MG63 (cell line): Measurements from ENCODE around the gene MUC2. TPM values are rescaled to one million over a fixed set of nuclear protein-coding genes. Genes with fewer than 3 reads are reported as not detected.

Source experiments
- DNase-seq: peaks from one replicate; pipeline ENCODE4 v3.0.0-alpha.2; 2020
- H3K27me3 ChIP-seq: fragments of 250-450 bp; sonication (Bioruptor Pico); 2 replicates; pipeline ENCODE4 v1.5.1; 2020; ENCODE audit warnings: mild to moderate bottlenecking, moderate library complexity
- H3K36me3 ChIP-seq: fragments of 250-450 bp; sonication (Bioruptor Pico); 2 replicates; pipeline ENCODE4 v1.5.1; 2020; ENCODE audit warnings: mild to moderate bottlenecking, moderate library complexity
- H3K4me3 ChIP-seq: fragments of 250-450 bp; sonication (Bioruptor Pico); 2 replicates; pipeline ENCODE4 v1.5.1; 2020; ENCODE audit warnings: mild to moderate bottlenecking, moderate library complexity
- H3K9me3 ChIP-seq: fragments of 250-450 bp; sonication (Bioruptor Pico); 2 replicates; pipeline ENCODE4 v1.5.1; 2020; ENCODE audit warnings: mild to moderate bottlenecking, moderate library complexity
- total RNA-seq: library from RNA; depleted of rRNA; stranded (reverse); fragments of >200 nt; shearing (Covaris generic); gene quantifications from 2 replicates; pipeline ENCODE4 v1.2.3, GENCODE V29; 2014; ENCODE audit warnings: low replicate concordance

MUC2 gene
- total RNA-seq, 1 experiment from 2014 or later: not detected

DNA sequence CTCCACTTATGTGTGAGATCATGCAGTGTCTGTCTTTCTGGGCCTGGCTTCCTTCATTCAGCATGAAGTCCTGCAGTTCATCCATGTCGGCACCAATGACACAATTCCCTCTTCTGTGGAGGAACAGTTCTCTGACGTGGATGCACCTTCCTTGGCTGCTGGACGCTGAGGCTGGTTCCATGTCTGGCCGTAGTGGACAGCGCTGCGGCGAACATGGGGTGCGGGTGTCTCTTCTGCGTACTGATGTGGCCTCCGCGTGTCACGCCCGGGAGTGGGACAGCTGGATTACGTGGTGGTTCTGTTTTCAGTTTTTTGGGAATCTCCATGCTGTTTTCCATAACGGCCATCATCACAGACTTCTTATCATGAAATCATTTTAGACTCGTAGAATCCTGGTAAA lies 16.9 kb upstream of the MUC2 start:
- Histone ChIP-seq H3K4me3 (no peak overlapping the region), H3K9me3 (peaks cover 13% of the 10 kb centered on the region), H3K27me3 (no peaks in the 10 kb centered on the region), H3K36me3 (no peaks in the 10 kb centered on the region)
- DNase-seq: no peak

DNA sequence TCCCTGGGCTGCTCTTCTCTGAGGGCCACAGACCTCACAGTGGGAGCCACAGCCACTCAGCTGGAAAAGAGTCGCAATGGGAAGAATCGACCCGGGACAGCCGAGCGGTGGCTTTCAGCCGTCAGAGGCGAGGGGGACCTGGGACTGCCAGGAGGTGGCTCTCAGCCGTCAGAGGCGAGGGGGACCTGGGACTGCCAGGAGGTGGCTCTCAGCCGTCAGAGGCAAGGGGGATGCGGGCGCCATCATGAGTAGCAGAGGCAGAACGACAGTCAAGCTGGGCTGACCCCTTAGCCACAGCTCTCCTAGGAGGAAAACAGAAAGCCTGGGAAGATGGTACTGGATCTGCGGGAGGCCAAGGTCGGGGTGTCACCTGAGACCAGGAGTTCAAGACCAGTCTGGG lies 14.9 kb upstream of the MUC2 start:
- peaks cover 18% of the 10 kb centered on the region for H3K9me3 ChIP-seq
- no peak for DNase-seq
- no peak overlapping the region for H3K4me3 ChIP-seq
- 0 out of 2 replicates have a peak, but pooled peaks cover 3% of the 10 kb centered on the region for H3K27me3 ChIP-seq
- H3K36me3 ChIP-seq: no peaks in the 10 kb centered on the region

DNA sequence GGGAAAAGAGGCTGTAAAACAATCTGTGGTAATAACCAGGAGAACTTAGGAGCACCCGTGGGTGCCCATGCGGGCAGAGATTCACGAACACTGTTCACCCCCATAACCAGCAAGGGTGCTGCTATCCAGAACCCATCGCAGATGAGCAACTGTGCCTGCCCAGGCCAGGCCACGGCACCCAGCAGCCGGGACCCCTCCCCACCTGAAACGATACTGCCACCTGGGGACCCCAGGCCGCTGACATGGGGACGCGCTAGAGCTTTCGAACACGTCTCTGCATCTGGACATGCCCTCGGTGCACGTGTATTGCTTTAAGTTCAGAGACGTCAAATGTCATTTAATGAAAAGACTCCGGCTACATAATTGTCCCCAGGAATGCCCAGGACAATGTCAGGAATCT lies 14.3 kb upstream of the MUC2 start:
- H3K4me3 ChIP-seq: no peak overlapping the region

DNA sequence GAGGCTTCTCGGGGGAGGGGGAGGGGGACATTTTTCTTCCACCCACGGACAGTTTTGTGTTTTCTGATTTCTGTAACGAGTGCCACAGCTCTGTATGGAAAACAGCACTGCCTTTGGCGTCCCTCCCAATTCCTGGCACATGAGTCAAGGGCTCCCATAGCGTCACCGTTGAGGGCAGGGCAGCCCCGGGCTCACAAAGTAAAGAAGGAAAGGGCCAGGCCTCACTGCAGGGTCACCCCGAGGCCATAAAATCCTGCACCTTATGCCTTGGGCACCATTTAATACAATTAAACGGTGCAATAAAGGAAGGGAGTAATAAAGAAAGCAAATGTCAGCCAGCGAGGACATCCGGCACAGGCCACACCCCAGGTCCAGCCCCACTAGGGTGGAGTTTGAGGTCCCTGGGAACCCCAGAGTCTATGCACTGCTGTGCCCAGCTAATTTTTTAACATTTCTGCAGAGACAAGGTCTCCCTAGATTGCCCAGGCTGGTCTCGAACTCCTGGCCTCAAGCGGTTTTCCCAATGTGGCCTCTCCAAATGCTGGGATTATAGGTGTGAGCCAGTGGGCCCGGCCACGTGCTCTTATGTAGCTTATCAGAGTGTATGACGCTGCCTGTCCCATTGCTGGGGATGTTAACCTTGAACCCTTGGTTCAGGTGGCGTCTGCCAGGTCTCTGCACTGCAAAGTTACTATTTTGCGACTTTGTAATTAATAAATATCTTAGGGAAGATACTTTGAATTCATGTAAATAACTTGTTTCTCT lies 13.6 kb upstream of the MUC2 start:
- peaks cover 9% of the 10 kb centered on the region for H3K27me3 ChIP-seq
- H3K36me3 ChIP-seq: no peaks in the 10 kb centered on the region
- DNase-seq: peak; percentile 84
- no peak overlapping the region for H3K4me3 ChIP-seq
- peaks cover 18% of the 10 kb centered on the region for H3K9me3 ChIP-seq

More for the DNA sequence above, 14.3 kb upstream of the MUC2 start:
- peaks cover 3% of the 10 kb centered on the region; the same call in 1 of the 2 replicates for H3K27me3 ChIP-seq
- peaks cover 18% of the 10 kb centered on the region for H3K9me3 ChIP-seq
- no peak for DNase-seq
- H3K36me3 ChIP-seq: no peaks in the 10 kb centered on the region

DNA sequence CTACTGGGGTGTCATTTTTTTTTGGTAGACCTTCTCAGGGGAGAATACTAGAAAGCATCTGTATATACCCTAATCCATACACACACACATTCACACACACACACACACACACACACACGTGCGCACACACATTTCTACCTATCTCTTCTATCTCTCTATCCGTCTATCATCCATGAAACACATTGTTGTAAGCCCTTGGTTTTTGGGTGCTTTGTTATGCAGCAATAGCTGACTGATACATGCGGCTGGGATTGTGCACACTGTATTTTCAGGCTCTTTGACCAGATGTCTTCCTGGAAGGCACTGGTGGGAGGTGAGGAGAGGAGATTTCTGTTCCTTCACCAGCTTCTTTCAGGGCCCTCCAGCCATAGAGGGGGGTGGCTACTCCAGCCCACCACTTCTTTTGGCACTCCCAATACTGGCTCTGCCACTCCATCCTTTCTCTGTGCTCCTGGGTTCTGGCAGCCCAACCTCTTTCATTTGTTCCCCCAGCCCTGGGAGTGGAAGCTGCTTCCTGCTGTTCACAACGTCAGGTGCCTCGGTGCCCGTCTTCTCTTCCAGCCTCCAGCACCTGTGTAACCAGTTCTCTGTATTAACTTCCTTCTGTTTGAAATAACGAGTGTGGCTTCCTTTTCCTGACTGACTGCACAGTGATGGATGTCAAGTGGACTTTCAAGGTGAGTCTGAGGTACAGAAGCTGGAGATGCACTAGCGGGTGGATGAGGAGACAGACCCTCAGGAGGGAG lies 12.4 kb upstream of the MUC2 start:
- H3K9me3 ChIP-seq: peaks cover 18% of the 10 kb centered on the region
- no peaks in the 10 kb centered on the region for H3K36me3 ChIP-seq
- H3K27me3 ChIP-seq: peaks cover 14% of the 10 kb centered on the region
- H3K4me3 ChIP-seq: no peak overlapping the region
- no peak for DNase-seq

DNA sequence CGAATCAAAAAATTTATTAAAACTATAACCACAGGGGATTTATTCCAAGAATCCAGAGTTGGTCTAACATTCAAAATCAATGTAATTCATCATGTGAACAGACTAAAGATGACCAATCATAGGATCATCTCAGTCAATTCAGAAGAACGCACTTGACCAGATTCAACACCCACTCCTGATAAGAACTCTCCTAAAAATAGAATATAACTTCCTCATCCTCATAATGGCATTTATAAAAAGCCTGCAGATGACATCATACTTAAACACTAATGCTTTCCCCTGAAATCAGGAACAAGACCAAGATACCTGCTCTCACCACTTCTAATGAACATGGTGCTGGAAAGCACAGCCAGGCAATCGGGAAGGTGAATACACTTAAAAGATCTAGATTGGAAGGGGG lies 10.5 kb upstream of the MUC2 start:
- Histone ChIP-seq H3K36me3 (no peaks in the 10 kb centered on the region), H3K27me3 (peaks cover 24% of the 10 kb centered on the region), H3K4me3 (no peak overlapping the region), H3K9me3 (peaks cover 18% of the 10 kb centered on the region)
- no peak for DNase-seq

DNA sequence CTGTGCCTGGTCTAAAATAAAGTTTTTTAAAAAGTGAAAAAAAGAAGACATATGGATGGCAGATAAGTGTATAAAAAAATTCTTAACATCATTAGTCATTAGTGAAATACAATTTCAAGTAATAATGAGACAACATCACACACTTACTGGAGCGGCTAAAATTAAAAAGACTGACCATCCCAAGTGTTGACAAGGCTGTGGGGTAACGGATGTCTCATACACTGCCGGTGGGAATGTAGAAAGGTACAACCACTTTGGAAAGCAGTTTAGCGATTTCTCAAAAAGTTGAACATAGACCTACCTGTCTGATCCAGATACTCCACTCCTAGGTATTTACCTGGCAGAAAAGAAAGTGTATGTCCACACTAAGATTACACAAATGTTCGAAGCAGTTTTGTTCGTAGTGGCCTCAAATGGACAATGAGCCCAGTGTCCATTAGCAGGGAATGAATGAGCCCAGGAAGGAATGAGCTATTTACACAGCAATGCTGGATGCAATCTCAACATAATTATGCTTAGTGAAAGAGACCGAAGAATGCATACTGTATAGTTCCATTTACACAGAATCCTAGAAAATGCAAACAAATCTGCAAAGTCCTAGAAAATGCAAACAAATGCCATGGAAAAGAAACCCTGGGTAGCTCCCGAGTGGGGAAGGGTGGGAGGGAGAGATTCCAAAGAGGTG lies 6.7 kb upstream of the MUC2 start:
- Histone ChIP-seq H3K4me3 (no peak overlapping the region), H3K9me3 (peaks cover 4% of the 10 kb centered on the region), H3K27me3 (peaks cover 24% of the 10 kb centered on the region), H3K36me3 (no peaks in the 10 kb centered on the region)
- DNase-seq: no peak

DNA sequence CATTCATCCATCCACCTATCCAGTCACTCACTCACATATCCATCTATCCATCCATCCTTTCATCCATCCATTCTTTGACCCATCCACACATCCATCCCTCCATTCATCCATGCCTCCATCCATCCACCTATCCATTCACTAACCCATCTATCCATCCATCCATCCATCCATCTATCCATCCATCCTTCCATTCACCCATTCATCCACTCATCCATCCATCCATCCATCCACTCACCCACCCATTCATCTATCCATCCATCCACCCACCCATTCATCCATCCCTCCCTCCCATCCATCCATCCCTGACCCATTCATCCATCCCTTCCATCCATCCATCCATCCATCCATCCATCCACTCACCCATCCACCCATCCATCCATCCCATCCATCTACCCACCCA lies 4.9 kb upstream of the MUC2 start:
- peaks cover 21% of the 10 kb centered on the region for H3K27me3 ChIP-seq
- no peaks in the 10 kb centered on the region for H3K36me3 ChIP-seq
- no peak overlapping the region for H3K4me3 ChIP-seq
- DNase-seq: no peak
- no peaks in the 10 kb centered on the region for H3K9me3 ChIP-seq

DNA sequence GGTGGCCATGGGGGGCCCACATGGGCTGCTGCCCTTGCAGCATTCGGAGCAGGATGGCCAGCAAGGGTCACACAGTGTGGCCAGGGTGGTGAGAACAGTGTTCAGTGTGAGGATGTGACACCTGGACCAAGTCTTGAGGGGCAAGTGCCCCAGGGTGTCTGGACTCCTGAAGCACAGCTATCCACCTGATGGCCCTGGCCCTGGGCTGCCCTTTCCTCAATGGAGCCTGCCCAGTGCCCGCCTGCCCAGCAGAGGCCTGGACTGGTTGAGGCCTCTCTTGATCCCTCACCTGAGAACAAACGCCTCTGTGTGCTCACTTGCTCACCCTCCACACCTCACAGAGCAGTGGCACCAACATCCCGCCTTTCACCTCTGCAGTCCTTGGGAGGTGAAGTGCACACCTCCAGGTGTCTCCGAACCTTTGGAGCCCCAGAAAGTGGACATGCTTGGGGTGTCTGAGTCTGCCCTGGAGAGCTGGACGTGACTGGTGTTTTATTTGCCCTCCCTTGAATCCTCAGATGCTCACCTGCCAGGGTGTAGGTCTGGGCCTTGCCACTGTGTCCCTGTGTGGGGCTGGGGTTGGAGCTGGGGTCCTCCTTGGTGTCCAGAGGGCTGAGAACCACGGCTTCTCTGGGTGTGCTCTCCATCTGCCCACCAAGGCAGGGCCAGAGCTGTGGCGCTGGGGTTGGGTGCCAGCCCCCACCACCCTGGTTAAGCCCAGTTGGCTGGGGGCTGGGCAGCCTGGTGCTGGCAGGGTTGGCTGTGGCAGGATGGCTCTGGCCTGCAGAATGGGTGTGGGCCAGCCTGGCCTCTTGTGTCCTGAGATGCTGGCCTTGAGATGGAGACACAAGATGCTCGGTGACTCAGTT lies 3.8 kb upstream of the MUC2 start:
- DNase-seq: no peak
- H3K27me3 ChIP-seq: peaks cover 17% of the 10 kb centered on the region
- H3K9me3 ChIP-seq: no peaks in the 10 kb centered on the region
- no peak overlapping the region for H3K4me3 ChIP-seq
- no peaks in the 10 kb centered on the region for H3K36me3 ChIP-seq

DNA sequence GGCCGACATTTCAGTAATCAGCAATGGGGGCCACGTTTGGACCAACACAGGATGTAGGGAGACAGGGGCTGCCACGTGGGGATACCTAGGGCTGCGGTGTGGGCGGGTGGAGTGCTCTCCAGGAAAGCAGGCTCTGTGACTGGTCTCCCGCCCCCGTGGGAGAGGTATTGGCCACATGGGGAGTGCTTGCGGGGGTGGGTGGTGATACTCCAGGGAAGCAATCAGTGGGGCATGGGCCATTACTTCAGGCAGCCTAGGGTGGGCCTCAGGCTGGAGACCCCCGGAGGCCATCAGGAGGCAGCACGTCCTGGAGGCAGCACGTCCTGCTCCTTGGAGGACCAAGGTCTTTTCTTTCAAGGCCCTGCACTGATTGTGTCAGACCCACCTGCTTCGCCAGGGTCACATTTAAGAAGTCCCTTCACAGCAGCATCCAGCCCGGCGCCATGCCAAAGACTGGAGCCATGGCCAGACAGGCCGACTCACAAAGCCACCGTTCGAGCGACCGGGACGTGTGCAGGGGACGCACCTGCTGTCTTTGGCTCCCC lies 3.0 kb upstream of the MUC2 start:
- H3K4me3 ChIP-seq: no peak overlapping the region
- H3K9me3 ChIP-seq: no peaks in the 10 kb centered on the region
- H3K27me3 ChIP-seq: peaks cover 12% of the 10 kb centered on the region
- H3K36me3 ChIP-seq: no peaks in the 10 kb centered on the region
- no peak for DNase-seq

DNA sequence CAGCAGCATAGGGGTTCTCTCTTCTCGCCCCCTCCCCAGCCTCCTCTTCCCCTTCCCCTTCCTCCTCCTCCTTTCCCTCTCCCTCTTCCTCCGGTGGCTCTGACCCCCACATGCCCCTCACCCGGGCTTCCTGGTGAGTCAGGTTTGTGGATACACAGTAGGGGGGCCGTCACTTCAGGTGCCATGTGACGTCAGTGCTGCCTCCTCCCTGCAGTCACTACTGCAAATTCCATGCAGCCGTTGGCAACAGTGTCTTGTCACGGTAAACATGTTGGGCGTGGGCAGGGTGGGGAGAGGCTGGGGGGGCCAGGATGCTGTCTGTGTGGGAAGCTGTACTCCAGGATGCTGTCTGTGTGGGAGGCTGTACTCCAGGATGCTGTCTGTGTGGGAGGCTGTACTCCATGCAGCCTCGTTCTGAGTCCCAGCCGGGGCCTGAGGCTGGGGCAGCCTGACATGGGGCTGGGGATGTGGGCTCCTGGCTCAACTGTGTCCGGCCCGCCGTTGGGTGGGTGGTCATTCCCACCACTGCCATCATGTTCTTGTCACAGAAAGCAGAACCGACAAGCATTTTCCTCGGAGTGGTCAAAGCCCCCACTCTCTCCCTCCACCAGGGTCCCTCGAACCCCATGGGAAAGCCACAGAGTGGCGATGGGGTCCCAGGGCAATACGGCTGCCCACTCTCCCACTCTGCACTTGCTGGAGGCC lies 2.4 kb upstream of the MUC2 start:
- peaks cover 10% of the 10 kb centered on the region for H3K27me3 ChIP-seq
- DNase-seq: peak; percentile 28
- H3K4me3 ChIP-seq: no peak overlapping the region
- no peaks in the 10 kb centered on the region for H3K9me3 ChIP-seq
- H3K36me3 ChIP-seq: no peaks in the 10 kb centered on the region

DNA sequence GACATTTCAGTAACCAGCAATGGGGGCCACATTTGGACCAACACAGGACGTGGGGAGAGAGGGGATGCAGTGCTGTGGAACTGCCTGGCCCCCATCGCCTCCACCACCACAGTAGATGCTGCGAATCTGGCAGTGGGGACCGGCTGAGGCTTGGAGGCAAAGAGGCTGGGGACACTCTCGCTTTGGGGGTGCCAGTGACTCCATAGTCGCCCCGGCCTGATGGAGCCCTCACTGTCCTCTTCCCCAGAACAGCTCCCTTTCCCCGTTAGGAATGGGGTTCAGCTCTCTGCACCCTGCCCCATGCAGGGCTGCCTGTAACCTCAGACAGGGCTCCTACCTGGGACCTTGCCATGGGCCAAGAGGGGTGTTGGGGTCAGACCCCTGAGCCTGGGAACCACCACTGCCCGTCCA lies 1.8 kb upstream of the MUC2 start:
- no peak overlapping the region for H3K4me3 ChIP-seq
- no peaks in the 10 kb centered on the region for H3K9me3 ChIP-seq
- H3K36me3 ChIP-seq: no peaks in the 10 kb centered on the region
- peaks cover 6% of the 10 kb centered on the region for H3K27me3 ChIP-seq
- DNase-seq: no peak

DNA sequence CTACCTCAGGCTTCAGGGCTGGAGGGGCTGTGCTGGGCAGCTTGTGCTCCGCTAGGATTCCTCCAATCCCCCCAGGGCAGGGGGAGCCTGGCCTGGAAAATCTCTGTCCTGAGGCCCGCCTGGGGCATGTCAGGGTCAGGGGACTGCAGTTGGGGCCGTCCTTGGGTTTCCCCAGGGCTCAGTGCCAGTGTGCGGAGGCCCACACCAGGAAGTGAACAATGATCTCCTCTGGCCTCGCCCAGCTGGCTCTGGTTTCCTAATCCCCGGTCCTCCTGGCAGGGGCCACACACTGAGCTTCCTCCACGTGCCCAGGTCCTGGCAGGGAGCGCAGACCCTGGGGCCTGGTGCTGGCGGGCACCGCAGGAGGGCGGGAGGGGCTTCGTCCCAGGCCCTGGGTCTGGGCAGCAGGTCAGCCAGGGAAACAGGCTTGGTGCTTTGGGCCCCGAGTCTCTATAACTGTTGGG lies 1.4 kb upstream of the MUC2 start:
- H3K4me3 ChIP-seq: no peak overlapping the region
- peaks cover 2% of the 10 kb centered on the region; the same call in 1 of the 2 replicates for H3K27me3 ChIP-seq
- DNase-seq: peak; percentile 95
- no peaks in the 10 kb centered on the region for H3K36me3 ChIP-seq
- H3K9me3 ChIP-seq: no peaks in the 10 kb centered on the region

DNA sequence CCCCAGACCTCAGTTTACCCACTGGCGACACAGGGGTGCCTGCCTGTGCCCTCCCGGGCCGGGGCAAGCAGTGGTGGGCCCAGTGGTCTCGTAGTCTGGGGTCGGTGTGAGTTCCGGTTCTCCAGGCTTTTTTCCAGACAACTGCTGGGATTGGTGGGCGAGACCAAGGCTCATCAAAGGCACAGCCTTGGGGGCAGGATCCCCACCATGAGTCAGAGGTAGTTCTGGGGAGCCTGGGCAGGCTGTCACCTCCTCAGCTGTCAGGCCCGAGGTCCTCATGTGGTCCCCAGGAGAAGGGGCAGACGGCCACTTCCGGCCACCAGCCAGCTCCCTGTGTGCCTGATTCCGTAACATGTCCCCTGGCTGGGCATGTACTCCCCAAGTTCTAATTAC lies 827 bp upstream of the MUC2 start:
- no peak overlapping the region for H3K4me3 ChIP-seq
- no peak for DNase-seq
- no peaks in the 10 kb centered on the region for H3K9me3 ChIP-seq
- H3K27me3 ChIP-seq: no peaks in the 10 kb centered on the region
- H3K36me3 ChIP-seq: no peaks in the 10 kb centered on the region

DNA sequence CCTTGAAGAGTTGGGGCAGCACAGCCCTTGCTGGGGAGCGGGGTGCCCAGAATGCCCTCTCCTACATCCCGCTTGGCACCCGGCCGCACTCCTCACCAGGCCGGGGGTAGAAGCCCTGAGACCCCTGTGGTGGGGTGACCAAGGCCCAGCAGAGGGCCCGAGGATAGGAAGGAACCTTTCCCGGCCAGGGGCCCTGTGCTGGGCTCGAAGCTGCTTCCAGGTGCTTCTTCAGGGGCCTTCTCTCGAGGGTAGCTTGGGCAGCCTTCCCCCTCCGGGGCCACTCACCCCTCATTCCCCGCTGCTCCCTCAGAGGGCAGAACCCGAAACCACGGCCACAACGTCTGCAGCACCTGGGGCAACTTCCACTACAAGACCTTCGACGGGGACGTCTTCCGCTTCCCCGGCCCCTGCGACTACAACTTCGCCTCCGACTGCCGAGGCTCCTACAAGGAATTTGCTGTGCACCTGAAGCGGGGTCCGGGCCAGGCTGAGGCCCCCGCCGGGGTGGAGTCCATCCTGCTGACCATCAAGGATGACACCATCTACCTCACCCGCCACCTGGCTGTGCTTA lies 752 bp downstream of the MUC2 start:
- Histone ChIP-seq H3K36me3 (no peaks in the 10 kb centered on the region), H3K4me3 (no peak overlapping the region), H3K9me3 (no peaks in the 10 kb centered on the region), H3K27me3 (no peaks in the 10 kb centered on the region)
- no peak for DNase-seq
